IMR-90 (cell line): Measurements from ENCODE around the gene STX8. TPM values are rescaled to one million over a fixed set of nuclear protein-coding genes. Genes with fewer than 3 reads are reported as not detected.

Experiments
- ATAC-seq: fragments of 200-7000 bp; cut with Tn5 transposase; 2 replicates; pipeline ENCODE4 v1.9.1; 2020; ENCODE audit warnings: low read depth, mild to moderate bottlenecking, moderate library complexity
- BruUV-seq: library from RNA; stranded (reverse); fragments of 400-500 nt; replicated peaks from 2 replicates; lab custom pipeline; 2021; lab: Mats Ljungman, UMichigan
- CTCF ChIA-PET: fragments of 300-600 bp; formaldehyde crosslinking; extraction: SDS; loops from one replicate; lab custom pipeline; 2021; ENCODE audit warnings: antibody characterized with exemption; lab: Yijun Ruan, JAX
- POLR2A ChIA-PET: fragments of 300-600 bp; sonication (Branson Sonifier 250); formaldehyde crosslinking; loops from one replicate; lab custom pipeline; 2022; ENCODE audit warnings: antibody characterized with exemption; ENCODE audit not compliant: unreplicated experiment; lab: Charles Lee
- DNase-seq: peaks from one replicate; pipeline ENCODE4 v3.0.0; 2013
- H2AFZ ChIP-seq: replicated peaks from 2 replicates; pipeline ENCODE3; 2013; ENCODE audit warnings: low read length, mild to moderate bottlenecking; ENCODE audit not compliant: poor library complexity
- H2AK5ac ChIP-seq: 2 replicates; pipeline ENCODE4 v1.6.1; 2013; ENCODE audit warnings: low read depth, low read length, inconsistent platforms
- H2AK9ac ChIP-seq: replicated peaks from 2 replicates; pipeline ENCODE3; 2013; ENCODE audit warnings: mild to moderate bottlenecking, low read depth, low read length, moderate library complexity; ENCODE audit not compliant: poor library complexity
- H2BK120ac ChIP-seq: 2 replicates; pipeline ENCODE4 v1.6.1; 2013; ENCODE audit warnings: low read depth, low read length, inconsistent platforms
- H2BK15ac ChIP-seq: 3 replicates; pipeline ENCODE4 v1.6.1; 2013; ENCODE audit warnings: low read depth, low read length, inconsistent platforms
- H2BK20ac ChIP-seq: 2 replicates; pipeline ENCODE4 v1.6.1; 2013; ENCODE audit warnings: low read depth, mild to moderate bottlenecking, inconsistent platforms, low read length, moderate library complexity
- H2BK5ac ChIP-seq: 2 replicates; pipeline ENCODE4 v1.6.1; 2013; ENCODE audit warnings: mild to moderate bottlenecking, low read depth, low read length, inconsistent platforms; ENCODE audit not compliant: poor library complexity, severe bottlenecking
- H3K14ac ChIP-seq: replicated peaks from 2 replicates; pipeline ENCODE4 v1.6.1; 2013; ENCODE audit warnings: low read depth, low read length, inconsistent platforms
- H3K18ac ChIP-seq: 2 replicates; pipeline ENCODE4 v1.6.1; 2013; ENCODE audit warnings: low read depth, low read length, control low read depth
- H3K23ac ChIP-seq: 2 replicates; pipeline ENCODE4 v1.6.1; 2013; ENCODE audit warnings: low read depth, low read length, inconsistent platforms
- H3K27ac ChIP-seq: 2 replicates; pipeline ENCODE4 v1.5.1; 2013; ENCODE audit warnings: mild to moderate bottlenecking, control low read depth, low read length; ENCODE audit not compliant: insufficient read depth
- H3K27me3 ChIP-seq: 2 replicates; pipeline ENCODE4 v1.6.1; 2013; ENCODE audit warnings: low read length; ENCODE audit not compliant: control insufficient read depth, insufficient read depth
- H3K36me3 ChIP-seq: 2 replicates; pipeline ENCODE4 v1.6.1; 2013; ENCODE audit warnings: low read length, mixed read lengths; ENCODE audit not compliant: control insufficient read depth, insufficient read depth
- H3K4ac ChIP-seq: 2 replicates; pipeline ENCODE4 v1.6.1; 2013; ENCODE audit warnings: low read depth, low read length, inconsistent platforms
- H3K4me1 ChIP-seq: 2 replicates; pipeline ENCODE4 v1.6.1; 2013; ENCODE audit warnings: low read length, mixed read lengths; ENCODE audit not compliant: control insufficient read depth, insufficient read depth
- H3K4me2 ChIP-seq: 2 replicates; pipeline ENCODE4 v1.6.1; 2013; ENCODE audit warnings: low read depth, mild to moderate bottlenecking, control low read depth, low read length, moderate library complexity
- H3K4me3 ChIP-seq: 2 replicates; pipeline ENCODE4 v1.5.1; 2013; ENCODE audit warnings: low read depth, mild to moderate bottlenecking, control low read depth, low read length, moderate library complexity; ENCODE audit not compliant: insufficient read depth
- H3K56ac ChIP-seq: 2 replicates; pipeline ENCODE4 v1.6.1; 2013; ENCODE audit warnings: low read length, inconsistent platforms; ENCODE audit not compliant: insufficient read depth; ENCODE audit errors: extremely low read depth
- H3K79me1 ChIP-seq, 2 experiments: 2 replicates each; pipeline ENCODE4 v1.6.1; 2013; ENCODE audit warnings: low read length in 2 of 2, inconsistent platforms in 1 of 2, low read depth in 1 of 2
- H3K9ac ChIP-seq: 2 replicates; pipeline ENCODE4 v1.6.1; 2013; ENCODE audit warnings: low read depth, low read length, control low read depth
- H3K9me1 ChIP-seq: 2 replicates; pipeline ENCODE4 v1.6.1; 2013; ENCODE audit warnings: low read length, inconsistent platforms; ENCODE audit not compliant: insufficient read depth
- H3K9me3 ChIP-seq: 2 replicates; pipeline ENCODE4 v1.6.1; 2013; ENCODE audit warnings: low read length; ENCODE audit not compliant: control insufficient read depth, insufficient read depth
- H4K20me1 ChIP-seq: 2 replicates; pipeline ENCODE4 v1.6.1; 2013; ENCODE audit warnings: low read length, inconsistent platforms; ENCODE audit not compliant: insufficient read depth
- H4K5ac ChIP-seq: 2 replicates; pipeline ENCODE4 v1.6.1; 2013; ENCODE audit warnings: mild to moderate bottlenecking, low read depth, low read length, control low read depth
- H4K8ac ChIP-seq, 2 experiments: 2 replicates each; pipeline ENCODE4 v1.6.1; 2013; ENCODE audit warnings: low read depth in 2 of 2, low read length in 2 of 2, control low read depth in 1 of 2, inconsistent platforms in 1 of 2
- H4K91ac ChIP-seq: 2 replicates; pipeline ENCODE4 v1.6.1; 2013; ENCODE audit warnings: low read depth, low read length, inconsistent platforms; ENCODE audit not compliant: insufficient read depth
- RAD21 ChIP-seq: IDR thresholded peaks from 2 replicates; pipeline ENCODE4 v1.6.1; 2012; ENCODE audit warnings: low read length, improper control_type of control experiment
- WGBS, 2 experiments: methylation state at CpG; one replicate each; pipeline versions ENCODE4 v1.1.5 to v1.1.7; 2013; ENCODE audit warnings: missing lambda C conversion rate in 2 of 2; ENCODE audit not compliant: insufficient read length in 1 of 2; ENCODE audit errors: extremely low coverage in 2 of 2; 5-methylcytosine and 5-hydroxymethylcytosine counted together
- dilution Hi-C: fragments of 300-500 bp; cut with HindIII; formaldehyde crosslinking; loops from one replicate; pipeline ENCODE4 v1.14.3; 2018; ENCODE audit warnings: low sequenced_read_pairs; ENCODE audit not compliant: unreplicated experiment
- in situ Hi-C: fragments of 300-500 bp; cut with MboI; formaldehyde crosslinking; loops from 3 replicates; pipeline ENCODE4 v1.14.3; 2019; ENCODE audit warnings: low sequenced_read_pairs, inconsistent platforms, mixed read lengths
- intact Hi-C: fragments of 100-400 bp; cut with micrococcal nuclease; formaldehyde crosslinking; loops from 2 replicates; pipeline ENCODE4 v1.10.0; 2022
- polyA plus RNA-seq, 3 experiments: library from polyadenylated mRNA; depleted of rRNA; stranded (reverse); fragments of >200 nt; gene quantifications; 2 replicates each; pipeline ENCODE4 v1.2.3, GENCODE V29; 2012; ENCODE audit warnings: low replicate concordance in 1 of 3
- total RNA-seq: library from RNA; depleted of rRNA; stranded (reverse); fragments of >200 nt; gene quantifications from 2 replicates; pipeline ENCODE4 v1.2.3, GENCODE V29; 2012

Gene STX8
- total and polyA plus RNA-seq, 2 of the 4 experiments (the other 2 are of a cell fraction), result 26.5 to 47.0 TPM

DNA sequence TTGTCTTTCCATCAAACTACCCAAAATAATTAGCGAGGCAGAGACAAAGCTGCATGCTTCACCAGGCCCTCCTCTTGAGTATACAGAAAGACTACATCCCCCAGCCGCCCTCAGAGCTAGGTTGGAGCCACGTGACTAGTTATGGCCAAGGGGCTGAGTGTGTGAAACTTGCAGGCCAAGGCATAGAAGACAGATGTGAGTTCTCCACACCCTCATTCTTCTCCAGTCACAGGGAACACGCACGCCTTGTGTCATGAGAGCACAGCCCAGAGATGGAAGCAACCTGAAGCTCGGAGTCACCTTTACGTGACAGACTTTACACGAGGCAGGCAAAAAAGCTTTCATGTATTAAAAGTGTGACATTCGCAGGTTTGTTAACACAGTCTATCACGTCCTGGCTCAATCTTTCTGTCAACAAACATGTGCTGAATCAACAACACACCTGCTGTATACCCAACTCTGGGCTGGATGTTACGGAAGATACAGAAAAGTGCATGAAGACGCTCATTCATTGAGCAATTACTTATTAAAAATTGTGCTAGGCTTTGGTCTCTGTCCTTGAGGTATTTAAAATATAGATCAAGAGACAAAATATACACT lies 38.3 kb downstream of the STX8 start:
- Histone ChIP-seq H3K27me3 (no peaks in the 10 kb centered on the region), H3K36me3 (peaks cover 4% of the 10 kb centered on the region), H4K8ac (no peak overlapping the region), H3K9me1 (no peaks in the 10 kb centered on the region; the same call in 1 of the 2 replicates), H3K14ac (no peak overlapping the region), H3K23ac (no peak overlapping the region), H3K4me1 (no peaks in the 10 kb centered on the region), H2BK20ac (no peak overlapping the region), H3K56ac (no peak overlapping the region), H4K5ac (no peak overlapping the region), H3K4ac (no peak overlapping the region), H2BK120ac (no peak overlapping the region), H2BK5ac (no peak overlapping the region), H2AK5ac (no peak overlapping the region), H3K79me1 (no peaks in the 10 kb centered on the region), H3K4me2 (no peak overlapping the region), H2BK15ac (no peak overlapping the region), H3K9me3 (no peaks in the 10 kb centered on the region), H2AFZ (no peak overlapping the region), H3K18ac (no peak overlapping the region), H3K9ac (no peak overlapping the region), H3K27ac (no peak overlapping the region), H2AK9ac (no peak overlapping the region), H4K20me1 (no peaks in the 10 kb centered on the region), H4K91ac (no peak overlapping the region), H3K4me3 (no peak overlapping the region)
- POLR2A ChIA-PET, result no interaction called here
- in situ Hi-C loops, result loop anchor here (25.0 kb wide), 1 partner anchor 750 kb away; the partner anchor contains the start of gene MFSD6L
- DNase-seq (no peak), ATAC-seq (no peak)
- WGBS, 2 experiments, result 100% methylated on average over 1 of the region's 12 CpGs; no CpG with 5 or more reads in 1 of the 2 experiments
- BruUV-seq, result no TSS peak
- TF ChIP-seq RAD21, result no peak
- CTCF ChIA-PET, result no interaction called here
- intact Hi-C loops, result no loop called here
- dilution Hi-C loops, result no loop called here
